ENCODE data around the gene FOCAD. TPM values are rescaled to one million over a fixed set of nuclear protein-coding genes. Genes with fewer than 3 reads are reported as not detected.

The FOCAD gene
- total RNA-seq = 10 to 100 TPM in 2 of 6 experiments, 1 to 10 TPM in 4; 6.4 to 18.3 (median 7.8) TPM
- long read RNA-seq, partial matches to known transcripts = 1 of 1 reads
- long read RNA-seq, other reads (novel, unspliced or antisense) = 0 of 1 reads

DNA sequence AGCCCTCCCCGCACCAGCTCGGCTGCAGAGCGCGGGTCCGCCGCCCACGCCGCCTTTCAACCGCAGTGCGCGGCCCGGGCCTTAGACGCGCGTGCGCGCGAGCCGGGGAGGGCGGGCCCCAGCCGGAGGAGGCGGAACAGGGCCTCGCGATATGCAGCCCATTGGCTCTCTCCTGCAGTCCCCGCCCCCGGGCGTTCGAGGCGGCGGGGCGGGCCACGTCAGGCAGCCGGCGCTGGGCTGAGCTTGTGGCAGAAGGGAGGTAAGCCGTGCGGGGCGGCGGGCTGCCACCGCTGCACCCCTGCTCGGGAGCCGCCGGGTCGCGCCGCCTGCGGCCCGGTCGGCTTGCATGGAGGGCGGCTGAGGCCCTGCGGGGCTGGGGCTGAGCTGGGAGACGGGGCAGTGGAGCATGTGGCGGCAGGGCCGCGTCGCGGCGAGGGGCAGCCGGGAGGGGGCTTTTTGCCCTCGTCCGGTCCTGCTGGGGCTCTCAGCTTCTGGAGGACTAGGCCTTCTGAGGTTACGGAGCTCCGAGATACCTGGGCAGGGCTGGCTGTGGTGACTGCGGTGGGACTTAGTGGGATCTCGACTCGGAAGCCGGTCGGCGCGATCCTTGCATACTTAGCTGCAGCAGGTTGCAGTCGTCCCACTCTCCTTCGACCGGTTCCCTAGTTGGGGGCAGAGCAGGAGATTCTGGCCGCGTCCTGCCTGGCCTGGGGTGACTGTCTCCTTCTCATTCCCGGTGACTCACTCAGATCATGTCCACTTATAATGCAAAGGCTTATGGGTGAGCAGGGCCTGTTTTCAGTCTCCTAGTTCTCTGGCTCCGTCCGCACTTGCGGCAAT, at the start of gene FOCAD:
Gene FOCAD, plus strand, starts transcription at position 225 of the 840 bp plus-strand sequence. CDS start 31,095 bp downstream, outside the sequence.
- no peaks in the 10 kb centered on the region for H3K27me3 ChIP-seq
- no peaks in the 10 kb centered on the region for H3K9me3 ChIP-seq
- H3K4me1 ChIP-seq = peaks cover 0 to 13% (median 2%) of the 10 kb centered on the region in 4 donors
- H3K36me3 ChIP-seq = no peaks in the 10 kb centered on the region
- peak; percentile 98 for DNase-seq
- intact Hi-C loops (cut with DNase I) = no loop called here
- peak within 1 kb of the TSS; percentile 71 to 99 (median 84) for H3K4me3 ChIP-seq
- TF ChIP-seq, protein P1, sequence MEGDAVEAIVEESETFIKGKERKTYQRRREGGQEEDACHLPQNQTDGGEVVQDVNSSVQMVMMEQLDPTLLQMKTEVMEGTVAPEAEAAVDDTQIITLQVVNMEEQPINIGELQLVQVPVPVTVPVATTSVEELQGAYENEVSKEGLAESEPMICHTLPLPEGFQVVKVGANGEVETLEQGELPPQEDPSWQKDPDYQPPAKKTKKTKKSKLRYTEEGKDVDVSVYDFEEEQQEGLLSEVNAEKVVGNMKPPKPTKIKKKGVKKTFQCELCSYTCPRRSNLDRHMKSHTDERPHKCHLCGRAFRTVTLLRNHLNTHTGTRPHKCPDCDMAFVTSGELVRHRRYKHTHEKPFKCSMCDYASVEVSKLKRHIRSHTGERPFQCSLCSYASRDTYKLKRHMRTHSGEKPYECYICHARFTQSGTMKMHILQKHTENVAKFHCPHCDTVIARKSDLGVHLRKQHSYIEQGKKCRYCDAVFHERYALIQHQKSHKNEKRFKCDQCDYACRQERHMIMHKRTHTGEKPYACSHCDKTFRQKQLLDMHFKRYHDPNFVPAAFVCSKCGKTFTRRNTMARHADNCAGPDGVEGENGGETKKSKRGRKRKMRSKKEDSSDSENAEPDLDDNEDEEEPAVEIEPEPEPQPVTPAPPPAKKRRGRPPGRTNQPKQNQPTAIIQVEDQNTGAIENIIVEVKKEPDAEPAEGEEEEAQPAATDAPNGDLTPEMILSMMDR (IDR thresholded peaks at IDR 0.05) = peak in 1 of 4 donors; percentile 12
- peak; percentile 100 for TF ChIP-seq POLR2A (IDR thresholded peaks at IDR 0.05)
- WGBS (ENCODE audit: insufficient coverage, low coverage, low lambda C conversion rate, missing lambda C conversion rate) = 0% methylated on average over 10 of the region's 78 CpGs
- ATAC-seq = peak; percentile 95 to 99 (median 98)
- peak within 1 kb of the TSS; percentile 66 to 94 (median 83) for H3K27ac ChIP-seq

DNA sequence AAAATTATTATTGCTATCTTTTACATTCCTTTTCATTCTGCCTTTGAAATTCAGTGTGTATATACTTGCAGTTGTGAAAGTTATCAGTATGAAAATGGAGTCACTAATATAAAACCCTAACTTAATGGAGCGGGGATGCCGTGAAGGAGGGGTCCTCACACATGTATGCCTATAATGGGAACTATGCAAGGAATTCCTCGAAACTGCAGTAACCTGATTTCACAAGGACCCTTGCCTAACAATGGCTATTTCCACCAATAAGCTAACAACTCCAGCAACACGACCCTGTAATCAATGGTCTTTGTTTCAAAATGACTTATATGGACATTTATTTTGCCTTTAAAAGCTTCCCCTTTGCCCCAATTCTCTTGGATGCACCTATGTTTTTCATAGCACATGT, 49.2 kb upstream of the FOCAD start:
- H3K27me3 ChIP-seq = no peaks in the 10 kb centered on the region
- WGBS (ENCODE audit: insufficient coverage, low coverage, low lambda C conversion rate, missing lambda C conversion rate) = 56% methylated on average over 4 of the region's 4 CpGs
- intact Hi-C loops (cut with DNase I) = no loop called here
- no peak for DNase-seq
- no peaks in the 10 kb centered on the region for H3K9me3 ChIP-seq
- H3K4me1 ChIP-seq = no peaks in the 10 kb centered on the region
- H3K36me3 ChIP-seq = no peaks in the 10 kb centered on the region
- no peak overlapping the region for H3K27ac ChIP-seq
- H3K4me3 ChIP-seq = no peak overlapping the region
- TF ChIP-seq, protein P1 (IDR thresholded peaks at IDR 0.05) = no peak
- no peak for TF ChIP-seq POLR2A (IDR thresholded peaks at IDR 0.05)
- ATAC-seq = no peak

- H3K27me3 ChIP-seq = no peaks in the 10 kb centered on the region
- no peaks in the 10 kb centered on the region for H3K36me3 ChIP-seq
- DNase-seq = no peak
- H3K27ac ChIP-seq = no peak overlapping the region
- no peaks in the 10 kb centered on the region for H3K9me3 ChIP-seq
- H3K4me3 ChIP-seq = no peak overlapping the region
- no peak for TF ChIP-seq POLR2A (IDR thresholded peaks at IDR 0.05)
- intact Hi-C loops (cut with DNase I) = no loop called here
- no peak for ATAC-seq
- H3K4me1 ChIP-seq = no peaks in the 10 kb centered on the region
- 73% methylated on average over 3 of the region's 3 CpGs for WGBS (ENCODE audit: insufficient coverage, low coverage, low lambda C conversion rate, missing lambda C conversion rate)
Observed at GRCh38 chr9:20636888-20637440, 47.1 kb upstream of the FOCAD start.

DNA sequence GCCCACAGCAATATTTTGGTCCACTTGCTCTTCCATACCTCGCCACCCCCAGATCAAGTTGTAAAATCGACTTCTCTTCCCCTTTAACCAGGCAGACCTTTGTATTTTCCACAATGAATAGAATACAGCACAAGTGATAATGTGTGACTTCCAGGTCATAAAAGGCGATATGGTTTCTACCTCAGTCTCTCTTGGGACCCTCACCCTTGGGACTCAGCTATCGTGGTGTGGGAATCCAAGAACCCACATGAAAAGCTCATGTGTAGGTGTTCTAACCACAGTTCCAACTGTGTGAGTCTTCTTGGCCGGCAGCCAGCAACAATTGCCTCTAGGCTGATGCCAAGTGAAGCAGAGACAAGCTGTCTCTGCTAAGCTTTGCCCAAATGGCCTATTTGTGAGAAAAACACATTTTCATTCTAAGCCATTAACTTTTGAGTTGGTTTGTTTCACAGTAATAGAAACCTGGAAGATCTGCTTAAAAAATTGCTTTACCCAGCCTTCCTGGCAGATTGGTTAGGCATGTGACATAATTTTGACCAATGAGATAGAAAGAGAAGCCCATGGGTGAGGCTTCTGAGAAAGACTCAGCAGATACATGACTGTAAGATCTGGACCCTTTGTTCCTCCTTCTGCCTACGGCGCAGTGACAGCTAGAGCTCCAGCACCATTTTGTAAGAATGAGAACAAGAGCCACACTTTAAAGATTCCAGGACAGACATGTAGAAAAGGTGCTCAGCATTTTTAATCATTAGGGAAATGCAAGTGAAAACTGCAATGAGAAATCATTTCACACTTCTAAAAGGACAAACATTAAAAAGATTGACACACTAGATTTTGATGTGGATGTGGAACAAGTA, 43.5 kb upstream of the FOCAD start:
- Histone ChIP-seq H3K27ac (no peak overlapping the region), H3K9me3 (no peaks in the 10 kb centered on the region), H3K4me1 (no peaks in the 10 kb centered on the region), H3K4me3 (no peak overlapping the region), H3K27me3 (no peaks in the 10 kb centered on the region), H3K36me3 (no peaks in the 10 kb centered on the region)
- ATAC-seq (peak in 1 of 4 donors; percentile 26), DNase-seq (peak in 2 of 3 donors; percentile 50 to 53)
- 64% methylated on average over 7 of the region's 7 CpGs for WGBS (ENCODE audit: insufficient coverage, low coverage, low lambda C conversion rate, missing lambda C conversion rate)
- intact Hi-C loops (cut with DNase I) = no loop called here
- TF ChIP-seq, protein P1 (IDR thresholded peaks at IDR 0.05) = no peak
- no peak for TF ChIP-seq POLR2A (IDR thresholded peaks at IDR 0.05)
